ENCODE results near the gene ABCA9. TPM values are rescaled to one million over a fixed set of nuclear protein-coding genes. Genes with fewer than 3 reads are reported as not detected.
A peak's percentile ranks its signal among the peaks of the same experiment; 100 is the strongest.

The ABCA9 gene
- total and polyA plus RNA-seq, 2 of the 13 experiments (the other 11 are each of a cell fraction or from before 2014, with no cell fraction given), result 0.04 TPM; not detected in 1

- TF ChIP-seq PATZ1 (CRISPR knock-in tag; IDR thresholded peaks at IDR 0.05), result no peak
- TF ChIP-seq SALL2 (CRISPR knock-in tag; IDR thresholded peaks at IDR 0.05), result no peak
- 0 out of 2 replicates have a peak, but pooled peaks have one; percentile 11 for TF ChIP-seq ZNF124 (CRISPR knock-in tag; IDR thresholded peaks at IDR 0.05)
- TF ChIP-seq ZNF224 (CRISPR knock-in tag; IDR thresholded peaks at IDR 0.05), result no peak
- TF ChIP-seq ZSCAN29 (CRISPR knock-in tag; conservative IDR thresholded peaks at IDR 0.05), result 0 out of 2 replicates have a peak, but pooled peaks have one; percentile 66
- TF ChIP-seq DBP (CRISPR knock-in tag; IDR thresholded peaks at IDR 0.05; ENCODE audit: not compliant biosample characterization), result no peak
- no peak for TF ChIP-seq ZNF83 (CRISPR knock-in tag; IDR thresholded peaks at IDR 0.05; ENCODE audit: borderline replicate concordance)
- TF ChIP-seq ZNF333 (CRISPR knock-in tag; IDR thresholded peaks at IDR 0.05; ENCODE audit: borderline replicate concordance), result no peak
- TF ChIP-seq TOPORS (CRISPR knock-in tag; IDR thresholded peaks at IDR 0.05), result no peak
- TF ChIP-seq SALL1 (CRISPR knock-in tag; IDR thresholded peaks at IDR 0.05), result peak; percentile 59; the same call in 1 of the 2 replicates
- TF ChIP-seq ZHX2 (IDR thresholded peaks at IDR 0.05; ENCODE audit: low read depth), result no peak
- TF ChIP-seq ZHX2 (CRISPR knock-in tag; IDR thresholded peaks at IDR 0.05; ENCODE audit: borderline replicate concordance), result peak; percentile 64; the same call in 1 of the 2 replicates
- peak; percentile 61; the same call in 1 of the 2 replicates for TF ChIP-seq RXRB (CRISPR knock-in tag; IDR thresholded peaks at IDR 0.05; ENCODE audit: borderline replicate concordance)
- no peak for TF ChIP-seq TAF1 (CRISPR knock-in tag; IDR thresholded peaks at IDR 0.05)
- no peak for TF ChIP-seq THAP8 (CRISPR knock-in tag; IDR thresholded peaks at IDR 0.05; ENCODE audit: borderline replicate concordance)
- no peak for TF ChIP-seq ZNF10 (CRISPR knock-in tag; IDR thresholded peaks at IDR 0.05; ENCODE audit: borderline replicate concordance, low read depth)
- no peak for TF ChIP-seq NFKBIZ (CRISPR knock-in tag; IDR thresholded peaks at IDR 0.05)
- TF ChIP-seq SP4 (CRISPR knock-in tag; IDR thresholded peaks at IDR 0.05), result no peak
These were observed 122.7 kb downstream of the ABCA9 start (continued) for GRCh38 chr17:68937890-68938514.
